Measurements from ENCODE around the gene UHRF1. TPM values are rescaled to one million over a fixed set of nuclear protein-coding genes. Genes with fewer than 3 reads are reported as not detected.

UHRF1 gene
- total RNA-seq, 2 experiments from 2014 or later, result 173 to 180 TPM

- ChIA-PET CTCF (interaction anchor here (2.3 kb wide), 1 partner anchor 113 kb away, joined by 5 read pairs; the partner anchor contains the start of gene FEM1A), POLR2A (interaction anchor here (0.7 kb wide), 1 partner anchor 494 kb away, joined by 3 read pairs; no protein-coding TSS in a partner anchor)
- no peak for DNase-seq
- Mint-ChIP-seq H3K36me3 (ENCODE audit: low read depth) (no peaks in the 10 kb centered on the region), H3K4me3 (no peak overlapping the region), H3K4me1 (ENCODE audit: low read depth) (peaks cover 4% of the 10 kb centered on the region), H3K27ac (no peak overlapping the region), H3K27me3 (ENCODE audit: low read depth) (no peaks in the 10 kb centered on the region), H3K9me3 (ENCODE audit: insufficient read depth) (no peaks in the 10 kb centered on the region)
- ATAC-seq, result no peak
Observed at GRCh38 chr19:4904481-4904880, 4.8 kb upstream of the UHRF1 start.

DNA sequence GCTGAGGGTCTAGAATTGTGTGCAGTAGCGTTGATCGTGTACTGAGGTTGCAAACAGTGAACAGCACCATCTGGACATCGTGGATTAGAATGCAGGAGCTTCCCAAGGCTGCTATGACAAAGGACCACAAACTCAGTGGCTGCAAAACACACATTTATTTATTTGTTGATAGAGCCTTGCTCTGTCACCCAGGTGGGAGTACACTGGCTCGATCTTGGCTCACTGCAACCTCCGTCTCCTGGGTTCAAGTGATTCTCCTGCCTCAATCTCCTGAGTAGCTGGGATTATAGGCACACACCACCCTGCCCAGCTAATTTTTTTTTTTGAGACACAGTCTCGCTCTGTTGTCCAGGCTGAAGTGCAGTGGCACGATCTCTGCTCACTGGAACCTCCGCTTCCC lies 2.3 kb upstream of the UHRF1 start:
- H3K4me3 Mint-ChIP-seq, result no peak overlapping the region
- H3K27me3 Mint-ChIP-seq (ENCODE audit: low read depth), result no peaks in the 10 kb centered on the region
- no peak overlapping the region for H3K27ac Mint-ChIP-seq
- CTCF ChIA-PET, result interaction anchor here (1.0 to 2.2 kb wide), 2 partner anchors 34 to 98 kb away, joined by 4 to 13 read pairs; no protein-coding TSS in a partner anchor
- peaks cover 17% of the 10 kb centered on the region for H3K36me3 Mint-ChIP-seq (ENCODE audit: low read depth)
- ATAC-seq, result no peak
- peaks cover 15% of the 10 kb centered on the region for H3K4me1 Mint-ChIP-seq (ENCODE audit: low read depth)
- DNase-seq, result no peak
- no peaks in the 10 kb centered on the region for H3K9me3 Mint-ChIP-seq (ENCODE audit: insufficient read depth)
- POLR2A ChIA-PET, result interaction anchor here (0.6 kb wide), 1 partner anchor 193 kb away, joined by 4 read pairs; no protein-coding TSS in a partner anchor

DNA sequence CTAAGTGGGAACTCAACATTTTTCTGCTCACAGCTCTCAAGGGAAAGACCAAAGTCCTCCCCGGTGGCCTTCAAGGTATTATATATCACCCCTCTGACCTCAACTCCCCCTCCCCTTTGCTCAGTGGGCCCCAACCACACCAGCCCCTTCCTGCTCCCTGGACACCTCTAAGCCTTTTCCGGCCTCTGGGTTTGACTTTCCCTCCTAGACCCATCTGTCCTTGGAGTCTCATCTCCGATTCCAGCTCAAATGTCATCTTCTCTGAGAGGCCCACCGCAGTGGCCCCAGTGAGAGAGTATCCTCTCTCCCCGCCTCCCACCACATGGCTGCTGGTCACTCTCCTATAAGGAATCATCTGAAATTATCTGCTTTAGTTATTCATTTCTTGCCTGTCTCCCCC lies 941 bp upstream of the UHRF1 start:
- ATAC-seq, result no peak
- ChIA-PET CTCF (interaction anchor here (6.5 kb wide), 1 partner anchor 97 kb away, joined by 94 read pairs; no protein-coding TSS in a partner anchor), POLR2A (no interaction called here)
- H3K9me3 Mint-ChIP-seq (ENCODE audit: insufficient read depth), result no peaks in the 10 kb centered on the region
- no peak for DNase-seq
- peaks cover 29% of the 10 kb centered on the region for H3K4me1 Mint-ChIP-seq (ENCODE audit: low read depth)
- peak overlapping the region; percentile 52 for H3K4me3 Mint-ChIP-seq
- H3K27me3 Mint-ChIP-seq (ENCODE audit: low read depth), result no peaks in the 10 kb centered on the region
- no peak overlapping the region for H3K27ac Mint-ChIP-seq
- H3K36me3 Mint-ChIP-seq (ENCODE audit: low read depth), result peaks cover 30% of the 10 kb centered on the region

DNA sequence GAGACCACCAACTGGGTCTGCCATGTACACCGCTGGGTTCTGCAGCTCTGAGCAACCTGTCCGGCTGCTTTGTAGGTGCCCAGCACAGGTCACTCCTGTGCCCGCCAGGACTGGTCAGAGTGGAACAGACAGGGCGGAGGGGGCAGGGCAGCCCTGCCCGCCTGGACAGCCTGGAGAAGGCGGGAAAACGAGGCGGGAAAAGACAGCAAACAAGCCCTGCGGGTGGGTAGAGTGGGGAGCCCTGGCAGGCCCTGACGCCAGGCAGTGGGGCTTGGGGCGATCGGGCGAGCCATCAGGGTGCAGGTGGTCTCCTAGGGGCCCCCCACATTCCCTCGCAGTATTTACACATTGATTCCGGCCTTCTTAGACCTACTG lies 533 bp upstream of the UHRF1 start:
- no peaks in the 10 kb centered on the region for H3K27me3 Mint-ChIP-seq (ENCODE audit: low read depth)
- no peak for DNase-seq
- H3K27ac Mint-ChIP-seq, result no peak overlapping the region
- H3K4me1 Mint-ChIP-seq (ENCODE audit: low read depth), result peaks cover 33% of the 10 kb centered on the region
- POLR2A ChIA-PET, result no interaction called here
- peaks cover 35% of the 10 kb centered on the region for H3K36me3 Mint-ChIP-seq (ENCODE audit: low read depth)
- ATAC-seq, result no peak
- CTCF ChIA-PET, result interaction anchor here (6.5 kb wide), 1 partner anchor 97 kb away, joined by 94 read pairs; no protein-coding TSS in a partner anchor
- H3K9me3 Mint-ChIP-seq (ENCODE audit: insufficient read depth), result no peaks in the 10 kb centered on the region
- peak overlapping the region; percentile 52 for H3K4me3 Mint-ChIP-seq

GRCh38 chr19:4909897-4910593 lies 744 bp downstream of the UHRF1 start:
- ChIA-PET CTCF (interaction anchor here (6.5 kb wide), 1 partner anchor 98 kb away, joined by 94 read pairs; no protein-coding TSS in a partner anchor), POLR2A (no interaction called here)
- DNase-seq, result peak; percentile 98
- H3K4me1 Mint-ChIP-seq (ENCODE audit: low read depth), result peaks cover 46% of the 10 kb centered on the region
- peak overlapping the region; percentile 79 for H3K4me3 Mint-ChIP-seq
- no peaks in the 10 kb centered on the region for H3K9me3 Mint-ChIP-seq (ENCODE audit: insufficient read depth)
- ATAC-seq, result peak; percentile 83
- peaks cover 47% of the 10 kb centered on the region for H3K36me3 Mint-ChIP-seq (ENCODE audit: low read depth)
- no peaks in the 10 kb centered on the region for H3K27me3 Mint-ChIP-seq (ENCODE audit: low read depth)
- H3K27ac Mint-ChIP-seq, result peak overlapping the region; percentile 84

- no peaks in the 10 kb centered on the region for H3K9me3 Mint-ChIP-seq (ENCODE audit: insufficient read depth)
- no peaks in the 10 kb centered on the region for H3K27me3 Mint-ChIP-seq (ENCODE audit: low read depth)
- DNase-seq (peak; percentile 53), ATAC-seq (no peak)
- POLR2A ChIA-PET, result interaction anchor here (1.2 to 1.7 kb wide), 2 partner anchors 37 to 120 kb away, joined by 3 to 9 read pairs; no protein-coding TSS in a partner anchor
- H3K27ac Mint-ChIP-seq, result peak overlapping the region; percentile 84
- peak overlapping the region; percentile 79 for H3K4me3 Mint-ChIP-seq
- CTCF ChIA-PET, result interaction anchor here (1.0 to 8.1 kb wide), 14 partner anchors 16 to 186 kb away, joined by 3 to 165 read pairs (median 8); partner anchors contain the start of genes FEM1A, KDM4B and PLIN3
- peaks cover 54% of the 10 kb centered on the region for H3K36me3 Mint-ChIP-seq (ENCODE audit: low read depth)
- H3K4me1 Mint-ChIP-seq (ENCODE audit: low read depth), result peaks cover 53% of the 10 kb centered on the region
Observed at GRCh38 chr19:4910594-4911281, 1.4 kb downstream of the UHRF1 start.

DNA sequence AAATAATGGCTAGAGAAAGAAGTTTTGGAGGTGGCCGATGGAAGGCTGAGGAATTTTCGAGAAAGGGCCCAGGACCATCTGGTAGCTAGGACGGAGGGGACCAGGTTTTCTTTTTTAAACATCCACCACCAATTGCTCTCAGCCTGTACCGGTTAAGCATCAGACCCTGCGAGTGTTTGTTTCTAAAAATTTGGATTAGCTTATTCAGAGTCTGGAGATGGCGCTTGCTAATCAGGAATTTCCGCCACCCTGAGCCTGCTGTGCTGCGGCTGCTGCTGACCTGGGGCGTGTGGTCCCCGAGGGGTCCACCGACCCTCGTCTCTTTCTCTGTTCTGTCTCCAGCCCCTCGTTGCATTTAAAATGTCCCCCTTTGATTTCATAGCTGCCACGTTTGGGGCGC lies 2.0 kb downstream of the UHRF1 start:
- ChIA-PET CTCF (interaction anchor here (0.7 to 8.1 kb wide), 21 partner anchors 15 to 187 kb away, joined by 3 to 165 read pairs (median 5); partner anchors contain the start of genes FEM1A, KDM4B and PLIN3), POLR2A (interaction anchor here (1.1 to 1.7 kb wide), 3 partner anchors 38 to 120 kb away, joined by 3 to 9 read pairs (median 6); partner anchors contain the start of gene PLIN3)
- DNase-seq (no peak), ATAC-seq (no peak)
- Mint-ChIP-seq H3K9me3 (ENCODE audit: insufficient read depth) (no peaks in the 10 kb centered on the region), H3K27ac (peak overlapping the region; percentile 84), H3K27me3 (ENCODE audit: low read depth) (no peaks in the 10 kb centered on the region), H3K36me3 (ENCODE audit: low read depth) (peaks cover 58% of the 10 kb centered on the region), H3K4me1 (ENCODE audit: low read depth) (peaks cover 57% of the 10 kb centered on the region), H3K4me3 (peak overlapping the region; percentile 79)

DNA sequence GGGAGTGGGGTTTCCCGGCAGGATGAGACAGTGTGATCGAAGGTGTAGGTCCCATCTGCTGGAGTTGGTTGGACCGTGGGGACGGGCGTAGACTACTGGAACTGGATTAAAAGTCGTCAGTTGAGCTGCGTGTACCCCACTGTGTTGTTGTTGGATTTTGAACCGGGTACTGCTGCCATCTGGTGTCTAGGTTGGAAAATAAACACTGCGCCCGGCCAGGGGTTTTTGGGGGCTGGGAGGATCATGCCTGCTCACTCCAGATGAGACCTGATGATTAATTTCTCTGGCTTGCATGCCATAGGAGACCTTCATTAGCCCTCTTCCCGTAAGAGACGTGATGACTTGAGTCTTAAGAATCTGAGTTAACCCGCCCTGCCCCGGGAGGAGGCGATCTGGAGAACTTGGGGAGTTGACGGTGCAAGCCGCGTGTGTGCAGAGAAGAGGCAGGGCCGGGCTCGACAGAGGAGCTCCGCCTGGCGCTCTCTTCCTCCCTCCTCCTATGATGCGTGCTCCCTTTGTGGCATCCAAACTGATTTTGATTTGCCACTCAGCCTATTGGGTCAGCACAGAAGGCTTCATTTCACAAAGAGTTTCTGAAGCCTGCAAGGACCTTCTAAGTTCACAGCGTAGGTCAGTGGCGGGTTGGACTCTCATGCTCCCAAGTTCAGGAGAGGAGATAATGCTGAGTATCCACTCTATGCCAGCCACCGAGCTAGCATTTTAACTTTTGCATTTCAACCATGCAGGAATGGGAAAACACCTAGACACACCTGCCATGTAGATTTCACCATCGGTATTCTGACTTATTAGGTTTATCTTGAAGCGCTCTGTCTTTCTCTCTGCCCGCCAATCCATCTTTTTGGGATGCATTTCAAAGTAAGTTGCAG lies 2.7 kb downstream of the UHRF1 start:
- ChIA-PET CTCF (interaction anchor here (0.7 to 8.1 kb wide), 29 partner anchors 14 to 187 kb away, joined by 3 to 165 read pairs (median 4); partner anchors contain the start of genes FEM1A, KDM4B, PLIN3 and TICAM1), POLR2A (interaction anchor here (0.9 to 1.7 kb wide), 4 partner anchors 39 to 711 kb away, joined by 3 to 9 read pairs (median 4); partner anchors contain the start of genes PLIN3 and SAFB)
- ATAC-seq (peak; percentile 17), DNase-seq (peak; percentile 81)
- no peaks in the 10 kb centered on the region for H3K27me3 Mint-ChIP-seq (ENCODE audit: low read depth)
- H3K27ac Mint-ChIP-seq, result peak overlapping the region; percentile 84
- no peaks in the 10 kb centered on the region for H3K9me3 Mint-ChIP-seq (ENCODE audit: insufficient read depth)
- peaks cover 63% of the 10 kb centered on the region for H3K36me3 Mint-ChIP-seq (ENCODE audit: low read depth)
- H3K4me3 Mint-ChIP-seq, result peak overlapping the region; percentile 79
- peaks cover 63% of the 10 kb centered on the region for H3K4me1 Mint-ChIP-seq (ENCODE audit: low read depth)

DNA sequence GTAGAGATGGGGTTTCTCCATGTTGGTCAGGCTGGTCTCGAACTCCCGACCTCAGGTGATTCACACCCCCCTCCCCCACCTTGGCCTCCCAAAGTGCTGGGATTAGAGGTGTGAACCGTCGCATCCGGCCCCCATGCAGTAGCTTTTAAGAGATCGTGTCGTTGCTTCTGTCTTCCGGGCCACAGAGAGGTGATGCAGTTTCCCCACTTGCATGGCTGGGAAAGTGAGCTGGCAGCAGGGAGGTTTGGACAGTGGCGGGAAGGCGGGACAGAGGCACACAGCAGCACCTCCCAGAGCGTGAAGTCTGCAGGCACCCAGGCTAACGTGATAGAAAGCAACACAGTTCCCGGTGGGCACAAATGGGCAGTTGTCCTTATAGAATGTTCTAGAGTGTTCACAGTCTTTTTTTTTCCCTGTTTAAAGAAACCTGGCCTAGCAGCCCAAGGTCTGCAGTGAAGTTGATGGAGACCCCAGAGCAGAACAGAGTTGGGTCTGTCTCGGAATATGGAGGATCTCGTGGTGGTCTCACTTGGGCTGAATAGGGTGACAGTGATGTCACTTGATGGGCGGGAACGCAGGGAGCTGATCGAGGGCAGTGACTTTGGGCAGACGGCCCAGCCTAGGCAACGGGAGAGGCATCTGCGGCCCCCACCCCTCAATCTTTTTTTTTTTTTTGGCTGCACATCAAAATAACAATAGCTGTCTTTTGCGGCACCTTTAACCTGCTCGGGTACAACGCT lies 4.9 kb downstream of the UHRF1 start:
- H3K9me3 Mint-ChIP-seq (ENCODE audit: insufficient read depth), result no peaks in the 10 kb centered on the region
- ATAC-seq (no peak), DNase-seq (peak; percentile 67)
- ChIA-PET POLR2A (interaction anchor here (0.7 to 1.2 kb wide), 3 partner anchors 15 to 123 kb away, joined by 3 to 4 read pairs (median 3); partner anchors contain the start of genes FEM1A and KDM4B), CTCF (interaction anchor here (0.5 to 8.1 kb wide), 6 partner anchors 27 to 117 kb away, joined by 3 to 165 read pairs (median 6); partner anchors contain the start of gene PLIN3)
- H3K4me3 Mint-ChIP-seq, result peak overlapping the region; percentile 85
- peak overlapping the region; percentile 95 for H3K27ac Mint-ChIP-seq
- H3K4me1 Mint-ChIP-seq (ENCODE audit: low read depth), result peaks cover 63% of the 10 kb centered on the region
- H3K36me3 Mint-ChIP-seq (ENCODE audit: low read depth), result peaks cover 74% of the 10 kb centered on the region
- no peaks in the 10 kb centered on the region for H3K27me3 Mint-ChIP-seq (ENCODE audit: low read depth)

- H3K4me1 Mint-ChIP-seq (ENCODE audit: low read depth), result peaks cover 63% of the 10 kb centered on the region
- H3K27me3 Mint-ChIP-seq (ENCODE audit: low read depth), result no peaks in the 10 kb centered on the region
- peaks cover 76% of the 10 kb centered on the region for H3K36me3 Mint-ChIP-seq (ENCODE audit: low read depth)
- peak; percentile 87 for DNase-seq
- H3K9me3 Mint-ChIP-seq (ENCODE audit: insufficient read depth), result no peaks in the 10 kb centered on the region
- ChIA-PET CTCF (interaction anchor here (1.0 to 8.1 kb wide), 5 partner anchors 45 to 124 kb away, joined by 4 to 165 read pairs (median 4); partner anchors contain the start of genes FEM1A and PLIN3), POLR2A (interaction anchor here (0.6 to 1.2 kb wide), 3 partner anchors 47 to 124 kb away, joined by 3 to 4 read pairs (median 4); partner anchors contain the start of genes FEM1A, KDM4B and PLIN3)
- peak; percentile 66 for ATAC-seq
- H3K27ac Mint-ChIP-seq, result peak overlapping the region; percentile 95
- peak overlapping the region; percentile 85 for H3K4me3 Mint-ChIP-seq
Observed at GRCh38 chr19:4914736-4915501, 5.6 kb downstream of the UHRF1 start.

Measured in activated CD8-positive, alpha-beta T cell treated with anti-CD3 and anti-CD28 coated beads, Interleukin-2, amount 10 ng/mL, durations not matched to agents 7 days and 5 days (primary cell).